NCI-H82 (cell line): ENCODE data around the gene ABTB2.

Experiments
- DNase-seq: peaks from one replicate; lab custom pipeline; 2025; lab: John Stamatoyannopoulos, UW

The ABTB2 gene

DNA sequence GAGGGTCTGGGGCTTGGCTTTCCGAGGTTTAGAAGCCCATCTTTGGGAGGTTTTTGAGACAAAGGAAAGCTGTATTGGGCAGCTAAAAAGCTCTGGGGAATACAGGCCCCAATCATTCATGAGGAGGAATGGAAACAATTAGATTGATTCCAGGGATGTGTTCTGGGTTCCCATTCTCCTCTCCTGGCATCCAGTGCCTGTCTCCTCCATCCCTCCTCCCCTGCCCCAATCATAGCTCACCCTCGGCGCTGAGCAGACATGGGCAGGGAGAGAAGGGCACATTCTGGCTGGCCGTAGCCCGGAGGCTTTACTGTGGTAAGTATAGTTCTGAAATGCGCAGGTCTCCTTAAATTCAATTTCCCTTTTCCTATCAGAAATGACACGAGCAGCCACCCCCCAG, 42.4 kb downstream of the ABTB2 start:
- no peak for DNase-seq

GRCh38 chr11:34314936-34315335, 42.9 kb downstream of the ABTB2 start:
- no peak for DNase-seq

DNA sequence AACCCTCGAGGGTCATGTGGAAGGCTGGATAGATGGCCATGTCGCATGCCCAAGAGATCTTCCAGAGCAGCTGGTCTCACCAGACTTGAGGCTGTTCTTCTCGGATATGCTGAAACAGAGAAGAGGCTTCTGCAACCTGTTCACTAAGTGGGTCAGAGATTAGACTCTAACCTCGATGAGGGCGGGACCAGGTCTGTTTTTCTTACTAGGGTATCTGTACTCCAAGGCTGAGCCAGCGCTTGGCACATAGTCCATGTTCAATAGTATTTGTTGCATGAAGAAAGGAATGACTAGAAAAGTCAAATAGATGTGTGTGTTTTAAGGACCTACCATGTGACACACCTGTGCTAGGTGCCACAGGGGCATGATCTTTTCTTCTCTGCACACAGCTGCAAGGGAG, 43.6 kb downstream of the ABTB2 start:
- DNase-seq, result no peak

- no peak for DNase-seq
These were observed 44.7 kb downstream of the ABTB2 start for GRCh38 chr11:34313099-34313517.

DNA sequence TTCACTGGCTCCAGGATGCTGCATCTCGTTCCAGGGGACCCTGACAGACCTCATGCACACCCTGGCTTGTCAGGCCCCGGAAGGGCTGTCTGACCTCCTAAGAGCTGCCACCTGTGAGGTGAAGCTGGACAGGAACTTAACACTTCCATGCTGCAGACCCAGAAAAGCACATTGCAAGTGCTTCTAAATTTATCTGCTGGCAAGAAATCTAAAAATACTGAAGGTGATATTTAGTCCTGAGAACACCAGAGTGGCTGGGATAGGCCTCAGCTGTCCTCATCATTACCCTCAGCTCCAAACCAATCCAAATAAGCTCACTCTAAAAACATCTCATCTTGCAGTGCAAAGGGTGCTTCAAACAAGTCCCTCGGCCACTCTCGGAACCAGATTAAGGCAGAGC, 46.7 kb downstream of the ABTB2 start:
- no peak for DNase-seq

DNA sequence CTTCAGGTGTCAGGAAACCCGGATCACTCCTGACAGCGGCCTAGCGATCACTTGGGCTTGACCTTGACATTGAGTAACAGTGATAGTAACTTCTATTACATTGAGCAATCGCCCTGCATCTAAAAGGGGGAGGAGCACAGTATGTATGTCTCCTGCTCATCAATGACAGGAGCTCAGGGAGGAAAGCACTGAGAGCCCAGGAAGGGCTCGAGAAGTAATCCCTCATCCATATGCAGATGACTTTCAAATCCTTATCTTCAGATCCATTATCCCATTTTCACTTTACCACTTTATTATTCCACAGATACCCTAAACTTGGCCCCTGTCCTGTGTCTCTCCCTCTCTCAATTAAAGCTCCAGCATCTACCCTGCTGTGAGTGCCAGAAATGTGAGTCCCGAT, 47.8 kb downstream of the ABTB2 start:
- peak; percentile 7 for DNase-seq

GRCh38 chr11:34308913-34309585, 48.8 kb downstream of the ABTB2 start:
- no peak for DNase-seq

DNA sequence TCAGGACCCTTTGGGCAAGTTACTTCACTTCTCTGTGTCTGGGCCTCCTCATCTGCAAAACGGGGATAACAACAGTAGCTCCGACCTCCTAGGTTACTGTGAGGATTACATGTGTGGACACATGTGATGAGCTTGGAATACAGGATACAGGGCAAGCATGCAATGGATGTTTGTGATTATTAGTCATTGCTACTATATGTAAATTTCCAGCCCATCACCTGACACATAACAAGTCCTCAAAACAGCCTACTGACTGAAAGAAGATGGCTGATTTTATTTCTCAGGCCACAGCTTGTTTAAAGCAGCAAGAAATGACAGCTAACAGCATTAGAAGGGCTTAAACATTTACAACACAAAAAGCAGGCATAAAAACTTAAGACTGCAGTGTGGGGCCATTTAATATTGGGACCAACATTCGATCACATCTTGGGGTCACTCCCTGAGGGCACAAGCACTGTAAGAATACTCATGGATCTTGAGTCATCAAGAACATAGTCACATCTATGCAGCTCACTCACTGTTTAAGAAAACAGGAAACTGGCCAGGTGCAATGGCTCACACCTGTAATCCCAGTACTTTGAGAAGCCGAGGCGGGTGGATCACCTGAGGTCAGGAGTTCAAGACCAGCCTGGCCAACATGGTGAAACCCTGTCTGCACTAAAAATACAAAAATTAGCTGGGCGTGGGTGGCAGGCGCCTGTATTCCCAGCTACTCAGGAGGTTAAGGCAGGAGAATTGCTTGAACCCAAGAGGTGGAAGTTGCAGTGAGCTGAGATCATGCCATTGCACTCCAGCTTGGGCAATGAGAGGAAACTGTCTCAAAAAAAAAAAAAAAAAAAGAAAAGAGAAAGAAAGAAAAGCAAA, 49.5 kb downstream of the ABTB2 start:
- no peak for DNase-seq

GRCh38 chr11:34305780-34306179, 52.0 kb downstream of the ABTB2 start:
- DNase-seq, result no peak

DNA sequence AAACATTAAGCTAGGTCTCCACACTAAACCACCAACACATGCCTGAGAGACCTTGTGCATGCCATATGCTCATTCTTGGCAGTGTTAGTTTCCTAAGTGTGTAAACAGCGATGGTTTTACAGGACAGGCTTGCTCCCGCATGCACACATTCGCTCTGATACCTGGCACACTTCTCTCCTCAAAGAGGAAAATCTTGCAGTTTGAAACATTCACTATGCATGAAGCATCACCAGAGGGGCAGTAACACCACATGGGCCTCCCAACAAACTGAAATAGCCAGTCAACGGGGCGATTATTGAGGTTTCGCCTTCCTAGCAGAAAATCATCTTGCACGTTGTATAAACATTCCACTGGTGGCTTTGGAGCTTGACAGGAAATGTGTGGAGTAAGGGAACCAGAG, 52.6 kb downstream of the ABTB2 start:
- DNase-seq, result no peak

GRCh38 chr11:34303028-34303570, 54.7 kb downstream of the ABTB2 start:
- DNase-seq, result no peak

DNA sequence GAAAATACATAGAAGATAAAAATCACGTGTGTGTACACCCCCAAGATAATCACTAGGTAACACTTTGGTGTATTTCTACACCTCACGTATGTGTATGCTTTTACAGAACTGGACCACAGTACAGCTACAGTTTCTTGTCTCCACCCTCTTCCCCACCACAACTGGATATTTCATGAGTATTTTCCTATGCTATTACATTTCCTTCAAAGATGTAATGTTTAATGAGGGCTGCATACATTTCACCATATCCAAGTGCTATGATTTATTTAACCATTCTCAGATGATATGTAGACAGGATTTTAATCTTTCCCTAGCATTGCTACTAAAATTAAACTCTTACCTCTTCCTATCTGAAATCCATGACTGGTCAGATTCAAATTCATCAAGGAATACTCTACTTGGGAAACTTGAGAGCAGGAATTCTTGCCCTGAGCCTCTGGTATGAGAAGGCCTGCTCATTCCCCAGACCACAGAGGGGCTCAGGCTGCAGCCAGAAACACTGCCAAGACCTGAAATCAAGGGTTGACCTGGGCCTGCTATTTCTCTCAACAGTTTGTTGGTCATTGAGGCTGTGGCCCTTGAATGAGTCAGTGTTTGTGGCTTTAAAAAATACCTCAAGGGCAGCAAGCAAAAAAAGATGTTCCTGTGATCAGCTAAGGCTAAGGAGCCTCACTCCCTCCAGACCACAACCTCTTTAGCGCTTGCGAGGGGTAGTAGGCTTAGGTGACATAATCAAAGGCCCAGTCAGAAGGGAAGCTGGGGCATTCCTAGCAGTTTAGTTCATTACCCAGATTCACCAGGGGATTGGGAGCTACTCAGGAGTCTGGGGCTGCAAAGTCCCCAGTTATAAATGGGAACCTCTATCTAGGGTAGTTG, 55.5 kb downstream of the ABTB2 start:
- no peak for DNase-seq

DNA sequence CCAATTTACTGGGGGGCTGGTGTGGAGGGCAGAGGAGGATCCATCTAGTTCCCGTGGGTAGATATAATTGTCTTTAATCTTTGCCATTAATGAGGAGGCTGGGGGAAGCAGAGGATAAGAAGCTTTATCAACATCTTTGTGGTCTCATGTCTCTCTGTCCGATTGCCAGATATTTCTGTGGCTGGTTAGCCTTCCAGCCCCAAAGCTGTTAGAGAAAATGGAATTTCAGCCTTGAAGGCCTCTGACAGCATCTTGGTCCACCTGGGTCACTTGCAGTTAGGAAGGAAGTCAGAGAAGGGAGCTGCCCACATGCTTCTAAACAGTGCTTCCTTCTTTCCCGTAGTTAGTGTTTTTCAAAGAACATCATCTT, 56.9 kb downstream of the ABTB2 start:
- DNase-seq, result peak; percentile 28

GRCh38 chr11:34300026-34300925, 57.5 kb downstream of the ABTB2 start:
- DNase-seq, result no peak

DNA sequence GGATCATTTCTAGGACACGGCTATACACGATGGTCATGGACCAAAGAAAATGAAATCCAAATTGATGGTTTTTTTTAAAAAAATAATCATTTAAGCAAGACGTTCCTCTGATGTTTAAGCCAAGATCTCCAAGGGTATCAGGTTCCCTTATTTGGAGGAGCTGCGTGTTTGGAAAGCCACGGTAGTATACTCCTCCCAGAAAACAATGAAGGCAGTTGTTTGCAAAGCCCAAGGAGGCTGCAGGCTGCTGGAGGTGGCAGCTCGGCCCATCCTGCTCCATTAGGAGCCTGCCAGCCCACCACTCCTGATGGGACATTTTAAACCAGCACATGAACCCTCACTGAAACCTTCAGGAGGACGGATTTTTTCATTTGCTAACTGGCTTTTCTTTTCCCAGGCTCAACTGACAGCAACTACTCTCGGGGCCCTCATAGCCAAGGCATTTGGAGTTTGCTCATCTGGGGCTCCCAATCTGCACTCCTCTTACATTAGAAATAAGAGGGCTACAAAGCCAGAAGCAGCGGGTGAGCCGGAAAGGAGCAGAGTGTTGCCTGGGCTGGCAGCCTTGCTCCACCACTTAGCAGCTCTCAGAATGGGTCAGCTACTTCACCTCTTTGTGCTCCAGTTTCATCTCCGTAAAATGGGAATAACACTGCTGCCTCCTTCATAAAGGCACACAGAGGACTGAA, 58.4 kb downstream of the ABTB2 start:
- DNase-seq, result no peak

DNA sequence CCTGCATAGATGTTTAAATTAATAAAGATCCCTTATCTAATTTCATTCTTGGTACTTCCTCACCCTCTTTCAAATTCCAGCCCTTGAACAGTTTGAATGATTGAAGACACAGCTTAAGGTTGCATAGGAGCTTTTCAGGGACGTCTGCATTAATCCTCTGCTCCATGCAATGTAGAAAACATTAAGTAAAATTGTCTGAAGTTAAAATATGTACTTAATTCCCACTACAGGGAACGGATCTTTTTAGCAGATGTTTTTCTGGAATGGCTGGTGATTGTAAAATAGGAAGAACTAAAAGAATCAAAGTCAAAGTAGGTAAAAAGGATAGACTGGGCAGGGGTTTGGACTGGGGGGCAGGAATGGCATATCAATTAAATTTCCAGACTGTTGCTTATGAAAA, 58.9 kb downstream of the ABTB2 start:
- peak; percentile 5 for DNase-seq

GRCh38 chr11:34296412-34296811, 61.4 kb downstream of the ABTB2 start:
- no peak for DNase-seq

- no peak for DNase-seq
These were observed 65.3 kb downstream of the ABTB2 start for GRCh38 chr11:34292546-34292945.

- no peak for DNase-seq
These were observed 65.7 kb downstream of the ABTB2 start for GRCh38 chr11:34292111-34292510.

- peak; percentile 44 for DNase-seq
These were observed 66.9 kb downstream of the ABTB2 start for GRCh38 chr11:34290926-34291325.

DNA sequence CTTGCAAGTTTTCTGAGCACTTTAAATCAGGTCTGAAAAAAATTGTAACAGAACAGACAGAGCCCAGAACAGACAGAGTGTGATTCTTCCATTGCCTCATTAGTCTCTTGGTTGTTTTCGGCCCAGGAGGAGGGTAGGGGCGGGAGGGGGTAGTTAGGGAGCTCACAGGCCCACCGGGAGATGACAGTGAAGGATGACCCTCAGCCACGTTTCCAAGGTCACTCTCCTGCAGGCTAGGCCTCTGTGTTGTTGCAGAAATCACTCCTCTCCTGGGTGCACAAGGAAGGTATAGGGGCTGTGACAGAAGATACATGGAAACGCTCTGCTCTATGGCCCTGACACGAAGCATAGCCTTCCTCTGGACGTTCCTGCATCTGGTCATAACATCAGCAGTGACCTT, 69.3 kb downstream of the ABTB2 start:
- no peak for DNase-seq
